Measurements from ENCODE around the gene MCL1.
"Not testable (repeated sequence)": the region's sequence is repeated elsewhere in the genome, so short reads cannot be mapped to it uniquely, and the experiment has no call there.

MCL1 gene

DNA sequence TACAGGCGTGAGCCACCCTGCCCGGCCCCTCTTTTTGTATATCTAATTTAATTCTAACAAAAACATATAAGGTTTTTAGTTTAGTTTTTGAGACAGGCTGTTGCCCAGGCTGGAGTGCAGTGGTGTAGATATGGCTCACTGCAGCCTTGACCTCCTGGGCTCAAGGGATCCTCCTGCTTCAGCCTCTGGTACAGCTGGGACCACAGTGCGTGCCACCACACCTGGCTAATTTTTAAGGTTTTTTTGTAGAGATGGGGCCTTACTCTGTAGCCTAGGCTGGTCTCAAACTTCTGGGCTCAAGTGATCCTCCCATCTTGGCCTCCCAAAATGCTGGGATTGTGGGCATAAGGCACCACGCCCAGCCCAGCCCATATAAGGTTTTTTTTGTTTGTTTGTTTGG lies 31.2 kb upstream of the MCL1 start:
- no peak for DNase-seq (ENCODE audit: low read depth)
- no peak for TF ChIP-seq CTCF (IDR thresholded peaks at IDR 0.05; ENCODE audit: insufficient read depth, low read depth, low read length, missing control alignments)
- H3K4me3 ChIP-seq (ENCODE audit: low read depth, low read length), result no peak overlapping the region

- TF ChIP-seq CTCF (IDR thresholded peaks at IDR 0.05; ENCODE audit: insufficient read depth, low read depth, low read length, missing control alignments), result no peak
- no peak overlapping the region for H3K4me3 ChIP-seq (ENCODE audit: low read depth, low read length)
- DNase-seq (ENCODE audit: low read depth), result no peak
Measured at GRCh38 chr1:150609732-150610131, 30.3 kb upstream of the MCL1 start.

DNA sequence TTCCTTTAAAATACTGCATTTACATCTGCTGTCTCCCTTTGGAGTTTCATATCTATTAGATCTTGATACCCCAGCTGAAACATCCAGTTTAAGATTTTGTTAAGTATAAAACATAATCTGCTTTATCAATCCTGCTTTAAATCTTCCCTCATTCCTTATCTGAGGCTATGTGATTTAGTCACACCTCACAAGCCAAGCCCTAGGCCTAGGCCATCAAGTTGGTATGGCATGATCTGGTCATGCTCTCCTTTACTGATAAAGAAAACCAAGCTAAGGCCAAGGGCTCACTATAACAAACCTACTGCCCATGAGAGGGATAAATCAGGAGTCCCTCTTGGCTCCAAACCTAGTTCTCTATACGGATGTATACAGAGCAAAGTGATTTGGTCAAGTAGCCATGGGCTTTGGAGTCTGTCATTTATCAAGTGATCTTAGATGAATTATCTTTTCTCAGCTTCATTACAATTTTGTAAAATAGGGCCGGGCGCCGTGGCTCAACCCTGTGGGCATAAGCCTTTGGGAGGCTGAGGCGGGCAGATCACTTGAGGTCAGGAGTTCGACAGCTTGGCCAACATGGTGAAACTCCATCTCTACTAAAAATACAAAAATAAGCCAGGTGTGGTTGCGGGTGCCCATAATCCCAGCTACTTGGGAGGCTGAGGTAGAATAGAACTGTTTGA lies 27.2 kb upstream of the MCL1 start:
- H3K4me3 ChIP-seq (ENCODE audit: low read depth, low read length), result no peak overlapping the region
- no peak for TF ChIP-seq CTCF (IDR thresholded peaks at IDR 0.05; ENCODE audit: insufficient read depth, low read depth, low read length, missing control alignments)
- DNase-seq (ENCODE audit: low read depth), result no peak

- not testable (repeated sequence) for H3K4me3 ChIP-seq (ENCODE audit: low read depth, low read length)
Measured at GRCh38 chr1:150605451-150605731, 26.0 kb upstream of the MCL1 start.

GRCh38 chr1:150604226-150604588 lies 24.8 kb upstream of the MCL1 start:
- no peak overlapping the region for H3K4me3 ChIP-seq (ENCODE audit: low read depth, low read length)
- DNase-seq (ENCODE audit: low read depth), result no peak
- no peak for TF ChIP-seq CTCF (IDR thresholded peaks at IDR 0.05; ENCODE audit: insufficient read depth, low read depth, low read length, missing control alignments)

More at GRCh38 chr1:150605451-150605731, 26.0 kb upstream of the MCL1 start:
- DNase-seq (ENCODE audit: low read depth), result not testable (repeated sequence)

DNA sequence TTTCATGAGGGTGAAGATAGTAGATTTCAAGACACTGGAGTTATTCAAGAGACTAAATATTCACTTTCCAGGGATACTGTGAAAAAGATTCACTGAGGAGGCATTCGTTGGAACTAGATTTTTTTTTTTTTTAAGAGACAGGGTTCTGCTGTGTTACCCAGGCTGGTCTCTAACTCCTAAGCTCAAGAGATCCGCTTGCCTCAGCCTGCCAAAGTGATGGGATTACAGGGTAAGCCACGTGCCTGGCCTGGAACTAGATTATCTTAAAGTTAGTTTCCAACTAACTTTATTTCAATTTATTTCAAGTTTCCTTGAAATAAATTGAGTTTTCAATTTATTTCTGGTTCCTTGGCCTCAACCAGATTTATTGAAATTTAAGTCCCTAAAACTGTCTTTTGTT lies 24.3 kb upstream of the MCL1 start:
- TF ChIP-seq CTCF (IDR thresholded peaks at IDR 0.05; ENCODE audit: insufficient read depth, low read depth, low read length, missing control alignments), result no peak

DNA sequence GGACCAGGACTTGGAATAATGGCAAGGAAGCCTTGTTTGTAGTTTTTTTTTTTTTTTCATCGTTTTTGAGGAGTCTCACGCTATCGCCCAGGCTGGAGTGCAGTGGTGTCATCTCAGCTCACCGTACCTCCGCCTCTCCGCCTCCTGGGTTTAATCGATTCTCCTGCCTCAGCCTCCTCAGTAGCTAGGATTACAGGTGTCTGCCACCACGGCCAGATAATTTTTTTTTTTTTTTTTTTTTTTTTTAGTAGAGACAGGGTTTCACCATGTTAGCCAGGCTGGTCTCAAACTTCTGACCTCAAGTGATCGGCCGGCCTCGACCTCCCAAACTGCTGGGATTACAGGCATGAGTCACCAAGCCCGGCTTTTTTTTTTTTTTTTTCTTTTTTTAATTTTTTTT lies 23.0 kb upstream of the MCL1 start:
- H3K4me3 ChIP-seq (ENCODE audit: low read depth, low read length); DNase-seq (ENCODE audit: low read depth): not testable (repeated sequence)

More for the DNA sequence above, 24.3 kb upstream of the MCL1 start:
- DNase-seq (ENCODE audit: low read depth), result no peak
- no peak overlapping the region for H3K4me3 ChIP-seq (ENCODE audit: low read depth, low read length)

- no peak overlapping the region for H3K4me3 ChIP-seq (ENCODE audit: low read depth, low read length)
Measured at GRCh38 chr1:150601540-150601939, 22.1 kb upstream of the MCL1 start.

DNA sequence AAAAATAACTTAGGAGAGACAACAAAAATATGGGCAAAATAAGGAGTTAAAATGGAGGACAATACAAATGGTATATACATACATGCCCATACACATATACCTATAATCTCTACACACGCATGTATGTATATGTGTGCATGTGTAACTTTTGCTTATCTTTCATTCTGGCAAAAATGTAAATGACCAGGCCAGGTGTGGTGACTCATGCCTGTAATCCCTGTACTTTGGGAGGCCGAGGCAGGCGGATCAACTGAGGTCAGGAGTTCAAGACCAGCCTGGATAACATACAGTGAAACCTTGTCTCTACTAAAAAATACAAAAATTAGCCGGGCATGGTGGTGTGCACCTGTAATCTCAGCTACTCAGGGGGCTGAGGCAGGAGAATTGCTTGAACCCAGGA lies 18.9 kb upstream of the MCL1 start:
- H3K4me3 ChIP-seq (ENCODE audit: low read depth, low read length); DNase-seq (ENCODE audit: low read depth): not testable (repeated sequence)

More at GRCh38 chr1:150601540-150601939, 22.1 kb upstream of the MCL1 start:
- no peak for DNase-seq (ENCODE audit: low read depth)
- no peak for TF ChIP-seq CTCF (IDR thresholded peaks at IDR 0.05; ENCODE audit: insufficient read depth, low read depth, low read length, missing control alignments)
